VCaP (cell line): ENCODE measurements around the gene OBP2A.

ENCODE experiments used
- H3K27ac ChIP-seq: fragments of 450-650 bp; 2 replicates; pipeline ENCODE4 v1.5.1; 2017
- TF ChIP-seq, protein P1 (sequence below): fragments of 450-650 bp; conservative IDR thresholded peaks from 2 replicates; pipeline ENCODE4 v1.5.1; 2017; ENCODE audit warnings: mild to moderate bottlenecking, moderate library complexity

The OBP2A gene

DNA sequence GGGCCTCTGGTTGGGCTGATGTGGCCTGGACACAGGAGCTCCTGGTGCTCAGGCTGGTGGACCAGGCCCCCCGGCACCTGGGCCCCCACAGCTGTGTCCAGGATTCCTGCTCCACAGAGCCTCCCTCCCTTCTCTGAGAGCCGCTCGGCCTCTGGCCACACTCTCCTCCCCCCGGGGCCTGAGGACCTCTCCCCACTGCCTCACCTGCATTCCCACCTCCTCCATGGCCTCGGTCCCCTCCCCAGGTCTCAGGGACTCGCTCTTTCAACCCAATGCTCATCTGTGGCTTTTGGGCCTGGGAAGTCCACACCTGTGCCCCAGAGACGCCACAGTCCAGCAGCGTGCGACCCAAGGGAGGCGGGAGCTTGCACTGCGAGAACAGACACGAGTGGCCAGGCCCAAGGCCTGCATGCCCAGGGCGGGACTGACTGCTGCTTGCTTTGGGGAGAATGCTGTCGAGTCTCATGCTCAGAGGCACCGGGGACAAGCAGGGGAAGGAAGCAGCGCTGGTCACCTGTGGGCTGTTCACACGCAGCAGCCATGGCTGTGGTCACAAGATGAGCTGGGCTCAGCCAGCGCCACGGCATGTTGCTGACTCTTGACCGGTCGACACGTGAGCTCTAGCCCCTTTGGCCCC is 30.2 kb downstream of the OBP2A start:
- H3K27ac ChIP-seq, result no peak overlapping the region
- TF ChIP-seq, protein P1, sequence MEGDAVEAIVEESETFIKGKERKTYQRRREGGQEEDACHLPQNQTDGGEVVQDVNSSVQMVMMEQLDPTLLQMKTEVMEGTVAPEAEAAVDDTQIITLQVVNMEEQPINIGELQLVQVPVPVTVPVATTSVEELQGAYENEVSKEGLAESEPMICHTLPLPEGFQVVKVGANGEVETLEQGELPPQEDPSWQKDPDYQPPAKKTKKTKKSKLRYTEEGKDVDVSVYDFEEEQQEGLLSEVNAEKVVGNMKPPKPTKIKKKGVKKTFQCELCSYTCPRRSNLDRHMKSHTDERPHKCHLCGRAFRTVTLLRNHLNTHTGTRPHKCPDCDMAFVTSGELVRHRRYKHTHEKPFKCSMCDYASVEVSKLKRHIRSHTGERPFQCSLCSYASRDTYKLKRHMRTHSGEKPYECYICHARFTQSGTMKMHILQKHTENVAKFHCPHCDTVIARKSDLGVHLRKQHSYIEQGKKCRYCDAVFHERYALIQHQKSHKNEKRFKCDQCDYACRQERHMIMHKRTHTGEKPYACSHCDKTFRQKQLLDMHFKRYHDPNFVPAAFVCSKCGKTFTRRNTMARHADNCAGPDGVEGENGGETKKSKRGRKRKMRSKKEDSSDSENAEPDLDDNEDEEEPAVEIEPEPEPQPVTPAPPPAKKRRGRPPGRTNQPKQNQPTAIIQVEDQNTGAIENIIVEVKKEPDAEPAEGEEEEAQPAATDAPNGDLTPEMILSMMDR, result no peak

DNA sequence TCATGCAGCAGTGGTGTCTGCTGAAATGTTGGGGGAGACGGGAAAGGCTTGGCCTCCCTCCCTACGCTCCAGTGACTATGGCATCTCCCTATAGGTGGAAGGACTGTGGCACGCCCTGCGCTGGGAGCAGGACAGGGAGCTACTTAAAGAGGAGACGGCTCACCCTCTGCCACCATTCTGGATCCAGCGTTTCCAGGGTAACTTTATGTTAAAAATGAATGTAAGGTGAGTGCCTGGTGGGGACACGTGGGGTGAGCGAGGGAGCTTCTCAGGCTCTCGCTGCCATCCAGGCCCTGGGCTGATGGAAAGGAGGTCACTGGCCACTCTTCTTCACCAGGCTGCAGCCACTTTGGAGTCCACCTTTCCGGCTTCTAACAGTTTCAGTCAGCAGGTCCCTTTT is 31.3 kb downstream of the OBP2A start:
- no peak overlapping the region for H3K27ac ChIP-seq
- TF ChIP-seq, protein P1, result no peak

DNA sequence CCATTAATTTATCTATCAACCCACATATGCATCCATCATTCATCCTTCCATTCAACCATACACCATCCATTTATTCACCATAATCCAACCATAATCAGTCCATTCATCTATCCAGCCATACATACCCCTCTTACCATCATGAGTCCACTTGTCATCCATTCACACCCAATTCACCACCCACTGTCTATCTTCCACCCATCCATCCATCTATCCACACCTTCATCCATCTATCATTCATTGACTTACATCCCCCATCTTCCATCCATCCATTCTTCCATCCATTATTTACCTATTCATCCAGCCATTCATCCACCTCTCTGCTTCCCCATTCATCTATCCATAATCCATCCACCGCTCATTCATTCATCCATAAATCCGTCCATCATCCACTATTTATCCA is 33.4 kb downstream of the OBP2A start:
- H3K27ac ChIP-seq, result no peak overlapping the region
- TF ChIP-seq, protein P1, result no peak

DNA sequence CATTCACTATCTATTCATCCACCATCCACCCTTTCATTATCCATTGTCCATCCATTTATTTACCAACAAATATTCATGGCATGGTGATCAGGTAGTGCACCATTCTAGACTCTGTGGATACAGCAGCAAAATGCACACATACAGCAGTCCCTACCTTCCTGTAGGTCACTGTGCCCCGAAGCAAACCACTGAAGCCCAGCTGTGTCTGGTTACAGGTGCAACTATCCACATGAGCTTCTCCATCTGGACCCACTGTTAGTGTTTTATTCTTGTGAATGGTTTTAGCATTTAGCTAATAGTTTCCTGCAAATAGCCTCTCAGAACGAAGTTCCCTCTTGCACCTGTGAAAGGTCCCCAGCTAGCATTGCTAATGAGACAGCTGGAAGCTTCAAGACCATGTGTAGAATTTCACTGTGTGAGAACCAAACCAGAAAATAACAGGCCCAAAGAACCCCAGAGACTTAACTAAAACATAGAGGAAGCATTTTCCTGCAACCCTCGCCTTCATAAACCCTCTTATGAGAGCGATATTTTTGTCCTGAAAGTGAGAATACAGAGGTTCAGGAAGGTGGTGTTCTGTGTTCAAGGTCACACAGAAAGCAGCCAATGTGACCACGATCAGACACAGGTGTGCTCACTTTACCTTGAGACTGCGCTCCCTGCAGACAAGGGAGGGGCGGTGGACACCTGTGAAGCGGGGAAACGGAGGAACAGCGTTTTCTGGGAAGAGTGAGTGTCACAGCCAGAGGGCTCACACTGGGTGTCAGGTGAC is 34.1 kb downstream of the OBP2A start:
- no peak overlapping the region for H3K27ac ChIP-seq
- TF ChIP-seq, protein P1, result no peak

DNA sequence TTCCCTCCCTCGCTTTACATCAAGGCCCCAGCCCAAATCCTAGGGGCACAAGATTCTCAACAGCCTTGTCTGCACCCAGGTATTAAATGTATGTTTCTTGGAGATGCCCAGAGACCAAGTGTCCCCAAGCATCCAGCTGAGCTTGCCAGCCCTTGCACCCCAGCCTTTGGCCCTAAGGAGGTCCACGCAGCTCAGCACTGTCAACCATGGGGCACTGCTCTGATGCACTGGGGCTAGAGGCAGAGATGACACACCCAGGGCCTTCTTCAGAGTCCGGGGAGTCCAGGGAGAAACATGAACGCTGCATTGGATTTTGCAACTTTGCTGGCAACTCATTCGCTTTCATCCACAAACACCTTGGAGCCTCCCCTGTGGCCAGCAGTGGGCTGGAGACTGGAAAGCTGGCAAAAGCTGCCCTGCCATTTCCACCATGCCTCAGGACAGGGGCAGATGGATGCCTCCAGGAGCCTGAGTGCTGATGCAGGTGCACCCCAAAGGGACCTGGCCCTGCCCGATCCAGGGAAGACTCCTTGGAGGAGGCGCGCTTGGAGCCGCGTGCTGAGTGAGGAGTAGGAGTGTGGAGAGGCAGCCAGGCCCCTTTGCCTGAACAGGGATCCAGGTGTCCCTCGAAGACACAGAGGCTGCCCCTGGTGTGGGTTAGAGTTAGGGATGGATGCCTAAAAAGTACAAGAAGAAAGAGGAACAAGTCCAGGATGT is 34.9 kb downstream of the OBP2A start:
- TF ChIP-seq, protein P1, result no peak
- no peak overlapping the region for H3K27ac ChIP-seq

DNA sequence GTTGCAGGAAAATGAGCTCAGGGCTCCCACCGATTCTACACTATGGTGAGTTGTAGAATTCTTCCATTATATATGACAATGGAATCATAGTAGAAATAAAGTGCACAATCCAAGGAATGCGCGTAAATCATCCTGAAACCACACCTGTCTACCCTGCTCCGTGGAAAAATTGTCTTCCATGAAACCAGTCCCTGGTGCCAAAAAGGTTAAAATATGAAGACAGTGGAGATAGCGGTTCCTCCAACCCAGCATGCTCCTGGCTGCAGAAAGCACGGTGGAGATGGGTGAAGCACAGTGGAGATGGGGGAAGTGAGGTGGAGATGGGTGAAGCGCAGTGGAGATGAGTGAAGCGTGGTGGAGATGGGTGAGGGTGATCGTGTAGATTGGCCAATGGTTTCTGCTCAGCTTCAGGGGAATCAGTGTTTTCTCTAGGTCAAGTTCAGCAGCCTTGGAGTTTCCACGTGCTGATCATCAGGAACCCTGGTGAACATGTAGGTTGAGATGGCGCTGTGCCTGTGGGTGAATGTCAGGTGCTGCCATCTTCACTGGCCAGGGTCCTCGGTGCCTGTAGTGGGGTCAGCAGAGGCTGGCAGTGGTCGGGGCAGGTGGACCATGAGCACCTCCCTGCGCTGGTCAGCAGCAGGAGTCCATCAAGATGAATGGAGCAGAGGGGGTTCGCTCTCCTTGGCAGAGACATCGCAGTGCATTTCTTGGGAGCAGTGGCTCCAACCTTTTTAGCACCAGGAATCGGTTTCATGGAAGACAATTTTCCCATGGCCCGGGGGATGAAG is 35.9 kb downstream of the OBP2A start:
- H3K27ac ChIP-seq, result no peak overlapping the region
- TF ChIP-seq, protein P1, result no peak

DNA sequence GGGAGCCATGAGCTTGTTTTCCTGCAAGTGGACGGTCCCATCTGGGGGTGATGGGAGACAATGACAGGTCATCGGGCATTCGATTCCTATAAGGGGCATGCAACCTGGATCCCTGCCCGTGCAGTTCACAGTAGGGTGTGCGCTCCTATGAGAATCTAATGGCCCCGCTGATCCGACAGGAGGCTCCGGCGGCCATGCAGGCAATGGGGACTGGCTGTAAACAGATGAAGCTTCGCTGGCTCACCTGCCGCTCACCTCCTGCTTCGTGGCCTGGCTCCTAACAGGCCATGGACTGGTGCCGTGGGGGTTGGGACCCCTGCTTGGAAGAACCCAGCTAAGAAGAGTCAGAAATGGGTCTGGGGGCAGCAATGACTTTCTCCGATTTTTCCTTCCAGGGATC is 36.6 kb downstream of the OBP2A start:
- TF ChIP-seq, protein P1, result no peak
- no peak overlapping the region for H3K27ac ChIP-seq
